NCI-H748 (cell line): ENCODE data around the gene UBB.

Experiments
- DNase-seq: peaks from one replicate; lab custom pipeline; 2025; ENCODE audit not compliant: unreplicated experiment; lab: John Stamatoyannopoulos, UW

UBB gene

DNA sequence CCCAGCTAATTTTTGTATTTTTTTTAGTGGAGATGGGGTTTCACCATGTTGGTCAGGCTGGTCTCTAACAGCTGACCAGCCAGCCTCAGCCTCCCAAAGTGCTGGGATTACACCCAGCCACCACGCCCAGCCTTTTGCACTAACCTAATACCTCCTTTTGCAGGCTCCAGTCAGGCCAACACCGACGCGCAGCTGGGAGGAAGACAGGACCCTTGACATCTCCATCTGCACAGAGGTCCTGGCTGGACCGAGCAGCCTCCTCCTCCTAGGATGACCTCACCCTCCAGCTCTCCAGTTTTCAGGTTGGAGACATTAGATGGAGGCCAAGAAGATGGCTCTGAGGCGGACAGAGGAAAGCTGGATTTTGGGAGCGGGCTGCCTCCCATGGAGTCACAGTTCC, 36.5 kb downstream of the UBB start:
- DNase-seq = no peak

DNA sequence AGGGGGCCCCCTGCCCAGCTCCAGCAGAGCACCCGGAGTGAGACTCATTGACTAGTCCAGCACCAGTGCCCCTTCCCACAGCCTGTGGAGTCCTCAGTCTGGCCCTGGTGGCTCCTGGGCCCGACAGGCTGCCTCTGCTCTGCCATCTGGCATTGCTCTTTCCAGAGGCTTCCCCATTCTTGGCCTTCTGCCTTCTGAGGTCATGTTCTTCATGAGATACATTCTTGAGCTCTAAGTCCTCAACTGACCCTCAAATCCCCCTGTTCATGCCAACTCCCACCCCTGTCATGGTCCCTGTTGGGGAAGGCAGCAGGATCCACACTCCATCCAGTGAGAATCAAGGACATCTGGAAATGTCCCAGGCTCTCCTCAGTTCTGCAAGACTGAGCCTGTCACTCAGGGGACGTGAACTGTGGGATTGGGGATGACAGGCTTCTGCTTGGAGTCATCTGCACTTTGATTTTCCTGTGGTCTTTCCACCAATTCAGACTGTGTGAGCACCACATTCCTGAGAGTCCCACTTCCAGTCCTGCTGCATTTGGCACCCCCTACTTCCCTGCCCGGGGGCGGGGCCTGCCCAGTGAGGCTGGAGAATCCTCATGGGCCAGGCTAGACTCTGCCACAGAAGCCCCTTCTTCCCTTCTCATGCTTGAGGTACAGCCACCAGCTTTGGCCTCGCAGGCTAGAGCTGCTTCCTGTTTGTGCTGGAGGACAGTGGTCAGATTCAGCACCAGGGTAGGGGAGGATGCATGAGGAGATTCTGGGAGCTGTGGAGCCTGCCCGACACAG, 37.2 kb downstream of the UBB start:
- no peak for DNase-seq

DNA sequence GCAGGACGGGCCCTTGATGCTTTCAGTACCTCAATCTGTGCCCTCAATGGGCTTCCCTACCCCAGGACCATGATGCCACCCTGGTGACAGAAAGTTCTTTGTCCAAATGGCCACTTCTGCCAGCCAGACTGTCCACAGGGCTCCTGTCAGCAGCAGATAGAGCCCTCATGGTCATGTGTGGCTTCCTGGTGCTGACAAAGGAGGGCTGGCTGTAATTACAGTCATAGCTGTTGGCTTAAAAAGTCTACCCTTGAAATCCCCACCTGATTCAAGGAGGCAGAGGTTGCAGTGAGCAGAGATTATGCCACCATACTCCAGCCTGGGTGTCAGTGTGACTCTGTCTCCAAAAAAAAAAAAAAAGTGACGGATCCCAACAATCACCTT, 37.8 kb downstream of the UBB start:
- no peak for DNase-seq

DNA sequence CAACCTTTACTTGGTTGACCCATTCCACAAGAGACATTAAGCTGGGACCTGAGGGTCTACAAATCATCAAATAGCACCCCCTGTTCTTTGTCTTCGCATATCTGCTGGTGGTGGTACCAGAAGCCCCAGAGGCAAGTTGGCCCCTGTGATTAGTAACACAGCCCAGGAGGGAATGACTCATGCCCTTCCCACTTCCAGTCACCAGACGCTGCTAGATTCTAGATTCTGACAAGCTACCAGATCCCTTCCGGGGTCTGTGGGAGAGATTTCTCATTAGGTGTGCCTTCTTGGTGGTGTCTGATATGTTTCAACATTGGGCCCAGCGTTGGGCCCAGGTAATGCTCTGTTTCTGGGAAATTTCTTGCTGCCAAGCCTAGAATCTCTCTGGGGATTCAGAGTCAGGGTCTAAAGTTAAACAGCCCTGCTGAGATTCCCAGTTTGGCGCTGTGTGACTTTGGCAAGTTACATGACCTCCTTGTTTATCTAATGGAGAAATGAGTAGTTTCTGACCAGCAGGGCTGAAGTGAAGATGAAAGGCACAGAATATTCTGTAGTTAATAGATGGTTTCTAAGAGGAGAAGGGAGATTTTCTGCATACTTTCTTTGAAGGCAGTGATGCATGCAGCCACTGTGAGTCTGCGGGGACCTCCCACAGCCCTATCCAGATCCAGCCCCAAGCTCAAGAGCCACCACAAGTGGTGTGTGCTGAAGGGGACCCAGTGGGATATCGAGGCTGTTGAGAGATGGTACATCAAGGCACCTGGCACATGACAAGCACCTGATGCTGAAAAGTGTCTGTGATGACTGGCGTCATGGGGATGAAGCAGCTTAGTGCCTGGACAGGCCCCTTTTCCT, 38.4 kb downstream of the UBB start:
- no peak for DNase-seq

DNA sequence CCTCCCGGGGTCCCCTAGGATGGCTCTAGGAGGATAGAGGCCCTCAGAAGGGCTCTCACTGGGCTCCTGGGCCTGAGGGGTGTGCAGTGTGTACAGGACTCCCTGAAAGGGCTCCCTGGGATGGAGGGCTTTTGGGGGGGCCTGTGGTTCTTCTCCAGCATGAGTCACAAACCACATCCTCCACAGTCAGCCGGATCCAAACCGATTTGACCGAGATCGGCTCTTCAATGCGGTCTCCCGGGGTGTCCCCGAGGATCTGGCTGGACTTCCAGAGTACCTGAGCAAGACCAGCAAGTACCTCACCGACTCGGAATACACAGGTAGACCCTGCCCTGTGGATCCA, 39.0 kb downstream of the UBB start:
- no peak for DNase-seq

DNA sequence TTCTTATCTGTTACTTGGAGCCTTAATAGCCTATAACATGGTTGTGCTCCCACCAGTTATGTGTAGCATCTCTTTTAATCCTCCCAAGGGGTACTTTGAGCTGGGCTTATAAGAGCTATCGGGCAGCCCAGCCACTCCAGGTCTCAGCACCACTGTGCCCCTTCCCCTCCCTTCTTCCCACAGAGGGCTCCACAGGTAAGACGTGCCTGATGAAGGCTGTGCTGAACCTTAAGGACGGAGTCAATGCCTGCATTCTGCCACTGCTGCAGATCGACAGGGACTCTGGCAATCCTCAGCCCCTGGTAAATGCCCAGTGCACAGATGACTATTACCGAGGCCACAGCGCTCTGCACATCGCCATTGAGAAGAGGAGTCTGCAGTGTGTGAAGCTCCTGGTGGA, 41.5 kb downstream of the UBB start:
- no peak for DNase-seq

DNA sequence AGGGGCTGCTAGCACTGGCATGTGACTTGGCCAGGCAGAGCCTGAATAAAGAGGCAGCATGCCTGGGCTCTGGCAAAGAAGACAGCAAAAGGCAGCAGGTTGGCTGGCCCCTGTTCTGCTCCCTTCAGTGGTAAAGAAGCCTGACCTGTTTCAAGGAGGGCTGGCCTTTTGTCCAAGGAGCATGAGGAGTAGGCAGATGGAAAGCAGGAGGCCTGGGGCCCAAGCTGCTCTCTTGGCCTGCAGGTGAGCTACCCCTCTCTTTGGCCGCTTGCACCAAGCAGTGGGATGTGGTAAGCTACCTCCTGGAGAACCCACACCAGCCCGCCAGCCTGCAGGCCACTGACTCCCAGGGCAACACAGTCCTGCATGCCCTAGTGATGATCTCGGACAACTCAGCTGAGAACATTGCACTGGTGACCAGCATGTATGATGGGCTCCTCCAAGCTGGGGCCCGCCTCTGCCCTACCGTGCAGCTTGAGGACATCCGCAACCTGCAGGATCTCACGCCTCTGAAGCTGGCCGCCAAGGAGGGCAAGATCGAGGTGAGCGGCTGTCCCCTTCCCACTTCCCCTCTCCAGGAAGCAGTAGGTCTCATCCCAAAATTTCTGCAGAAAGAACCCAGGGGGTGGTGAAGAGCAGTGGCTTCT, 42.5 kb downstream of the UBB start:
- no peak for DNase-seq

DNA sequence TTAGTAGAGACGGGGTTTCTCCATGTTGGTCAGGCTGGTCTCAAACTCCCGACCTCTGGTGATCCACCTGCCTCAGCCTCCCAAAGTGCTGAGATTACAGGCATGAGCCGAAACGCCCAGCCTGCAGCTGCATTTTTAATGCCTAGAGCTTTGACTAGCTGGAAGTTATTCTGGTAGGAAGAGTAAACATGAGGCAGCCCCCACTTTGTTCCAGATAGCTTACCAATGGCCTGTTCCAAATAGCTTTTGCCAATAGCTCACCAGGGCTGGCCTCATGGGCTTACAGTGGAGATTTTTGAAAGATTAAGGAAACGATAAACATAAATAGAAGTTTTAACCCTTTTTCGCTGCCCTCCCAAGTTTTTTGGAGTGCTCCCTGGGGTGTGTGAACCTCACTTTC, 44.3 kb downstream of the UBB start:
- DNase-seq = no peak

DNA sequence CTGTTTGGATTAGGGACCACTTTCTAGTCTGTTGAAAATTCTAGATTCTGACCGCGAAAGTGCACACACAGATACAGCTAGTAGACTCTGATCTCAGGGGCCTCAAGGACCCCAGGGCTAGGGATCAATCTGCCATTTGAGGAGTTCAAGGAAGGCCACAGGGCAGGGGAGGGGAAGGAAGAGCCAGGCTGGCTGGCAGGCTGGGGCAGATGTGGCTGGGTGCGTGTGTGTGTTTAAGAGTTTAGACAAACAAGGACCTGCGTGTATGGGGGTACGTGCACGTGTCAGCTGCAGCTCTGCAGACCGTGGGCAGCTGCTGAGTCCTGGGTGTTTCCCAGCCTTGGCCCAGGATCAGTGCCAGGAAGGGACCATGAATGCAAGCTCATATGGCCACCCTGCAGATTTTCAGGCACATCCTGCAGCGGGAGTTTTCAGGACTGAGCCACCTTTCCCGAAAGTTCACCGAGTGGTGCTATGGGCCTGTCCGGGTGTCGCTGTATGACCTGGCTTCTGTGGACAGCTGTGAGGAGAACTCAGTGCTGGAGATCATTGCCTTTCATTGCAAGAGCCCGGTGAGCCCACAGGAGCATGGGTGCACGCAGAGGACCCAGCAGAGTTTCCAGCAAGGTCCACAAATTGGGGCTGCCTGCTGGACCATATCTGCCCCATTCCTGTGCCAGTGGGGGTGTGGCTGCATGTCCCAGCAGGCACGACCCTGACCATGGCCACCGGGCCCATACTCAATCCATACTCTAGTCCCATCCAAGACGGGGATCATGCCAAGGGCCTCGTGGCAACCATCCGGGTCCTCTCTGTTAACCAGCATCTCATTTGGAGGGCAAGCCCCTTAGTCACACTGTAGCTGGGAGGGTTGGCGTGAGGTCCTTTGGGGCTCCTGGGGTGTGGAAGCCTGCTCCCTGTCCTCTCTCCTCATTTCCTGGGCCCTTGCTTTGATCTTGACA, 45.1 kb downstream of the UBB start:
- peak; percentile 31 for DNase-seq

DNA sequence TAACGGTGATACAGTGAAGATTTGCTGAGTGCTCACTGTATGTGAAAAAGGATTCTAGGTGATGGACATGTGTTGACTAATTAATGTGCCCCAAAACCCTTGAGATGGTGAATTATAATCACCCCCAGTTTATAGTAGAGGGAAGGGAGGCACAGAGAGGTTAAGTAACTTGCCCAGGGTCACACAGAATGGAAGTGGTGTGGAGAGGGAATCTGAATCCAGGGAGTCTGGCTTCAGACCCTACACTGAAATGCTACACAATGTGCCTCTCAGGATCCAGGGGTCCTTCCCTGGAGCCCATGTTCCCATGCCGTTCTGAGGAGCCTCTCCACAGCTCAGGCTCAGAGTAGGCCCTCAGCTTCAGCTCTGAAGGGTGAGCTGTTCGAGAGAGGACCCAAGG, 46.1 kb downstream of the UBB start:
- DNase-seq = no peak

DNA sequence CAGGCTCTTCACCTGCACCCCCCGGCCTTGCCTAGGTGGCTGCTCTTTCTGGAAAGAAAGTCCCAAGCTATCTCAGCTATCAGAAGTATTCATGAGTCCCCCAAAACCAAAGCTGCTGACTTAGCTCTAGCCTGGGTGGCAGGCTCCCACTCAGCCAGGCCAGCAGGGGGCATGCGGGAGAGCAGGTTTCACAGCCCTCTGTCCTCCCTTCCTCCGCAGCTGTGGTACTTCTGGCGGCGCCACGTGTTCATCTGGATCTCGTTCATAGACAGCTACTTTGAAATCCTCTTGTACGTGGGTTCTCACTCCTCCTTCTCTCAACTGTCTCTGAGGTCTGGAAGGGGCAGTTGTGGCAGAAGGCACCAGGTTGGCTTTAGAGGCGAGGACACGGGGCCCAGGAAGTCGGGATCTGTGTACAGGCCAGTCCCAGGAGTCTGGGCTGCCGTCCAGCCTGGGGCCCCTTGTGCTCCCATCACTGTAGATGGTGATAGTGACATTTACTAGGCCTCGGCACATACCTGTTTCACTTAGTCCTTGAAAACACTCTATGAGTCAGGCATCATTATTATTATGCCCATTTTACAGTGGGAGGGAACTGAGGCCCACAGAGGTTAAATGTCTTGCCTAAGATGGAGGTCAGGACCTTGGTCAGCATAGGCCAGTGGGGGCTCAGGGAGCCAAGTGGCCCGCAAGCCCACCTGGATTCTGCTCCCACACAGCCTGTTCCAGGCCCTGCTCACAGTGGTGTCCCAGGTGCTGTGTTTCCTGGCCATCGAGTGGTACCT, 47.4 kb downstream of the UBB start:
- DNase-seq = peak; percentile 27

DNA sequence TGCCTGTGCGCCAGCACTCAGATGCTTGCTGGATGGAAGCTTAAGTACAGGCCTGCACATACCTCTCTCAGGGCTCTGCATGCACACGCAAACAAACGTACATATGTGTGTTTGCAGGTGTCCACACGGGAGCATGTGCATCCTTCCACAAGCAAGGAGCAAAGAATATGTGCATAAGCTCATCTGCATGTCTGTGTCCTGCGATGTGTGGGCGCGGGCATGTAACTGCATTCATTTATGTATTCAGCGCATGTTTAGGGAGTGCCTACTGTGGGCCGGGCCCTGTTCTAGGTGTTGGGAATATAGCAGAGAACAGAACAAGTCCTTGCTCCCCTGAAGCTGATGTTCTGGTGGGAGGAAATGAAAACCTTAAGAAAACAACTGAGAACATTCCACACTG, 48.2 kb downstream of the UBB start:
- no peak for DNase-seq

DNA sequence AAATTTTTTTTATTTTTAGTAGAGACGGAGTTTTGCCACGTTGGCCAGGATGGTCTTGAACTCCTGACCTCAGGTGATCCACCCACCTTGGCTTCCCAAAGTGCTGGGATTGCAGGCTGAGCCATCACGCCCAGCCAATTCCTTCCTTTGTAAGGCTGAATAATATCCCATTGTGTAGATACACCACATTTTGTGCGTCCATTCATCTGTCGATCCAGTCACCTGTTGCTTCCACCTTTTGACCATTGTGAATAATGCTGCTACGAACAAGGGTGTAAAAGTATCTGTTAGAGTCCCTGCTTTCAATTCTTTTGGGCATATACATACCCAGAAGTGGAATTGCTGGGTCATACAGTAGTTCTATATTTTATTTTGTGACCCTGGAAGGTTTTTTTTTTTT, 49.8 kb downstream of the UBB start:
- DNase-seq = no peak

DNA sequence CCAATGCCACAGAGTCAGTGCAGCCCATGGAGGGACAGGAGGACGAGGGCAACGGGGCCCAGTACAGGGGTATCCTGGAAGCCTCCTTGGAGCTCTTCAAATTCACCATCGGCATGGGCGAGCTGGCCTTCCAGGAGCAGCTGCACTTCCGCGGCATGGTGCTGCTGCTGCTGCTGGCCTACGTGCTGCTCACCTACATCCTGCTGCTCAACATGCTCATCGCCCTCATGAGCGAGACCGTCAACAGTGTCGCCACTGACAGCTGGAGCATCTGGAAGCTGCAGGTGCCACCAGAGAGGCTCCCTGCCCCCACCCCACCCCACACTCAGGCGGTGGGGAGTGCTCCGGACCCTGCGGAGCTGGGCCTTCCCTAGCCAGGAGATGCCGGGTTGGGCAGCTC, 51.1 kb downstream of the UBB start:
- DNase-seq = no peak
